ENCODE data around the gene ANKRD36.
"Not testable (repeated sequence)": the region's sequence is repeated elsewhere in the genome, so short reads cannot be mapped to it uniquely, and the experiment has no call there.

GRCh38 chr2:97202643-97203250 lies 89.8 kb downstream of the ANKRD36 start:
- not testable (repeated sequence) for TF ChIP-seq EP300 (IDR thresholded peaks at IDR 0.05; ENCODE audit: low read depth); CTCF (IDR thresholded peaks at IDR 0.05); POLR2A (IDR thresholded peaks at IDR 0.05); POLR2AphosphoS5 (IDR thresholded peaks at IDR 0.05)

All from transverse colon (tissue), 4 donors.